HG03066 (cell line): ENCODE measurements around the gene SMC3.

Experiments
- ATAC-seq: cut with Tn5 transposase; IDR thresholded peaks from one replicate; pipeline ENCODE4 v1.9.1; 2021; ENCODE audit warnings: low read depth; ENCODE audit not compliant: unreplicated experiment

The SMC3 gene

DNA sequence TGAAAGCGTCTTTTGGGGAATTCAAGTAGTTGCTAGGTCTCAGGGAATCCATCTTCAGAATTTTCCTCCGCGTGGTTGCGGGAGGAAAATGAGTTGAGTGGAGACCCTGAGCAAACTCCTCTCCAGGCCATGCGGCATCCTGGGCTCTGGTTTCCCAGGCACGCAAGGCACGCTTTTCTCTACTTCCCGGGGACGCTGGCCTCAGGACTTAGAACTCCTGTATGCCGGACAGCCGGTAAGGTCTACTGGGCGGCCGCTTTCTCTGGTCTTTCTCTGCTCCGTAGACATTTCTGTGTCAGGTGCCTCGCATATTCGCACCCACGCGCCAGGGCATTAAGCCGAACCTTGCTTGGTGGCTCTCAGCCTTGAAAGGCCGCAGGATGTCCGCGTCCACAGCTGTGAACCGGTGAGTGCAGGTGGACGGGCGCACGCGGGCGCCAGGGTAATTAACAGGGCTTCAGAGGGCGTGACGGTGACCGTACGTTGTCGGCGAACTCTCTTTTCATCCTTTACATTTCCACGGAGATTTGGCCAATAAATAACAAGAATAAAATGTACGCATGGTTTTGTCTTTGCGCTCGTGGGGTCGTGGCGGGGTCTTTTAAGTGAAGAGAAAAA is 75.6 kb downstream of the SMC3 start:
- no peak for ATAC-seq

DNA sequence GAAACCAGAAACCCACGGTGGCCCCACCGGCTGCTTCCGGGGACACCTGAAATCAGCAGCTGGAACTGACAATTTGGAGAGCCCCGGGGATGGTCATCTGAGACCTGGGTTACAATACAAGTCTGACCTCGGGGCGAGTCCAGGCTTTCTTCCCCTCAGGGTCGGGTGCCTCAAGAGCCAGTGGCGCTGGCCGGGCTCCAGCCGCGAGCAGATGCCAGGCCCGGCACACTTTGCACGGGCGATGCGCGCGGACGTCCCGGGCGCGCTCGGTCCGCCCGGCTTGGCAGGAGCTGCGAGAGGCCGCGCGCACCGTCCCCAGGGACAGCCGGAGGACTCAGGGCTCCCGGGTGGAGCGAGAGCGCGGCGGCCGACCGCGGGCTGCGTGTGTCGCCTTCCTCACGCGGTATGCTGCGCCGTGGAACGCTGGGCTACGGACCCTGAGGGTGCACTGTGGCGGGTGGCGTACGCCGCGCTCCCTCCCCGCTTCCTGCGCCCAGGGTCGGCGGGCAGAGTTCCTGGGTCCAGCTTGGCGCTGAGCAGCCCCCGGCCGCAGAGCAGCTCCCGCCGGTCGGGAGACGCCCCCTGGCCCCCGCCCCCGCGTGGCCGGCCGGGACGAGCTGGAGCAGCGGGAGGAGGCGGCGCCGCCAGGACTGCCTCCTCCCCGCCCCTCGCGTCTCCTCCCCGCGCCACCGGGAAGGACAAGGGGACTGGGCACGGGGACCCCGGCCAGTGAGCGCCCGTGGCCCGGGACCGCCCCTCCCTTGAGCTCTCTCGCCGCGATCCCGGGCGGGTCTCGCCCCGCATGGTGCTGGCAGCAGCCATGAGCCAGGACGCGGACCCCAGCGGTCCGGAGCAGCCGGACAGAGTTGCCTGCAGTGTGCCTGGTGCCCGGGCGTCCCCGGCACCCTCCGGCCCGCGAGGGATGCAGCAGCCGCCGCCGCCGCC is 76.4 kb downstream of the SMC3 start, which contains the start of gene RBM20:
RBM20 (plus strand) TSS at position 684 of the 945 bp plus-strand sequence; CDS start at position 803, 119 bp downstream.
- ATAC-seq = no peak

DNA sequence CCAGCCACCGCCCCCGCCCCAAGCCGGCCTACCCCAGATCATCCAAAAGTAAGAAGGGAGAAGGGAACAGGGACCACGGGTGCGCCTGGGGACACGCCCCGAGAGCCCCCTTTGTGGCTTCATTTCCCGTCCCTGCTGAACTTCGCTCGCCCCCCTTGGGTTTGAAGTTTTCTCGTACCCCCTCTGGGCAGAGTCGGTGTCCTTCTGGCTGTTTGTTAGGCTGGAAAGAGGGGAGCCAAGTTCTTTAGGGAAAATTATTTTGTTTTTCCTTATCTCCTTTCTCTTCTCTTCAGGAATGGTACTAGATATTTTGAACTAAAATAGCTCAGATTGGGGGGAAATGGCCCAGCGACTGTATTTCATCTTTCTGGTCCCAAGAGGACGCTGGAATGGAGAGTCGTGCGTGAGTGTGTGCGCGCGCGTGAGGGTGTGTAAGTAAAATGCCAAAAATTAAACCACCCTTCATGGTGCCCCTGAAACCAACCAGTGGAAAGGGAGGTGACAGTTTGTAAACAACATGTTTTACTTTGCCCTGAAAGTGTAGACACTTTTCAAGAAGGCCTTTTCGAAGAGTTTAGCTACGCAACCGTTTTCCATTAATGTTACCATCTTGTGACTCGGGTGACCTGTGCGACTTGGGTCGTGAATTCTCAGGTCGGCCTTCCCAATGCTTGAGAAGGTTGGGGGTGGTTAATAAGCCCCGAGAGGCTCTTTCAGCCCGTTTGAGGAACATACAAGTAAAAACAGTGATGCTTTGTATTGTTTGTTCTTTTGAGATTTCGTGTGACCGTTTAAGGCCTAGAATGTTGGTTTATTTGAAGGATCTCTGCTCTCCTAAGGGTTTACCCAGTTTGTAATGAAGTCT is 77.3 kb downstream of the SMC3 start:
- ATAC-seq = no peak

DNA sequence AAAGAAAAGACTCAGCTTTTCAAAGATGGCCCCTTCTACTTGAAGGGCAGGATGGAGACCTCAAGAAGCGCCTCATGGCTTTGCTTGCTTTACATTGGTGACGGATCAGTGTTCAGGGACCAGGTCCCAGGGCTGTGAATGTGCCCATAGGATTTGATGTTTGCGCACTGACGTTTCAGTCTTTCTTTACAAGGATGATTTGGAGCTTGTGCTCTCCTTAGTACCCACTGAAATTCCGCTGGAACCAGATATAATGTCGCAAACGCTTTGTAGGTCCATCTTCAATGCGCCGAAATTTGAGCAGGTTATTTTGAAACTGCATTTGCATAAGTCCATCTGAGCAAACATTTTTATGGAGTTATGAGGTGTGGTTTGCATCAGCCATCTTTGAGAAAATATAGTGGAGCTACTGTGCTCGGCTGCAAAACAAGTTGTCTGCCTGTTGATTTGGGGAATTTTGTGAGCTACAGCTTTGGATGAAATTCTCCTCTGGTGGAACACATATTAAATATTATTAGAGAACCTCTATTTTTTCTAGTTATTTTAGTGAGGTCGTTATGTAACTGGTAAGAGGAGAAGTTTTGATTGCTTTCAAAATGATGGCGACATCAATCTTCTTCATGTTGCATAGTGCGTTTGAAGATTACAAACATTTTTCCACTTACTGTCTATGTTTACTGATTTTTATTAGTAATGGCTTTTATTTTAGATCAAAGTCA is 79.1 kb downstream of the SMC3 start:
- ATAC-seq = no peak

DNA sequence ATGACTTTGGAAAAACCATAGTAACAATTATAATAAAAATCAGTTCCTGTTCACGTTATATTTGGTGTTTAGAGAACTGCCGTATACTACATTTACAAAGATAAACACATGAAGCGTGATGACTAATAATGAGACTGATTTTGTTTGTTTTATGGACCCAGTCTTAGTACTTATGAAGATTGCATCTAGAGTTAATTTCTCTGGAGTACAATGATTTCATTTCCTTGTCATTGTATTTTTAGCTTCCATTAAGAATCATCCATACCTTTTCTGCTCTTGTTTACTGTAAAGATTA is 79.6 kb downstream of the SMC3 start:
- no peak for ATAC-seq

DNA sequence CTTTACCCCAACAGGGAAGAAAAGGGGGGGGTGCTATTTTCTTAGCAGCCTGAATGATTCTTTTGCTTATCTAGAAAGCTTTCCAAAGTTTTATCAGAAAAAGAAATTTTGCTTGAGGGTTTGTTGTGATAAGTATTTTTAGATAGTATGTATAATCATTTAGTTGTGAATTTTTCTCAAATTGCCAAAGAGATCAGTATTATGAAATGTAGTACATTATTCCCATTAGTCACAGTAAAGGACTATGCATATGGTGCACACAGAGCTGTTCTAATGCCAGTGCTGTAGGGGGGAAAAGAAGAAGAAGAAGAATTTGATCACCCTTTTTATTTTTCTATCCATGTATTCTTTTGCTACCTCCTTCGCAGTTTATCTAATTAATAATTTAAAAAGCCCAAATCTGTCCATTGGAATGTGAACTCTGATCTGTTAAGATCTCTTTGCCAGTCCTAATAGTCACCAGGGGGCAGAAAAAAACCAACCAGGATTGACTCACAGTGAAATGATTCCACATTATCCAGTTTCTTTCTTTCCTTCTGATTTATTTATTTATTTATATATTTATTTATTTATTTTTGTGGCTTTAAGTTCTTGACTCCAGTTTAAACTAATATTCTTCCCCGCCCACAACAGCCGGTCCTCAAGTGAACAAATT is 81.3 kb downstream of the SMC3 start:
- ATAC-seq = no peak

DNA sequence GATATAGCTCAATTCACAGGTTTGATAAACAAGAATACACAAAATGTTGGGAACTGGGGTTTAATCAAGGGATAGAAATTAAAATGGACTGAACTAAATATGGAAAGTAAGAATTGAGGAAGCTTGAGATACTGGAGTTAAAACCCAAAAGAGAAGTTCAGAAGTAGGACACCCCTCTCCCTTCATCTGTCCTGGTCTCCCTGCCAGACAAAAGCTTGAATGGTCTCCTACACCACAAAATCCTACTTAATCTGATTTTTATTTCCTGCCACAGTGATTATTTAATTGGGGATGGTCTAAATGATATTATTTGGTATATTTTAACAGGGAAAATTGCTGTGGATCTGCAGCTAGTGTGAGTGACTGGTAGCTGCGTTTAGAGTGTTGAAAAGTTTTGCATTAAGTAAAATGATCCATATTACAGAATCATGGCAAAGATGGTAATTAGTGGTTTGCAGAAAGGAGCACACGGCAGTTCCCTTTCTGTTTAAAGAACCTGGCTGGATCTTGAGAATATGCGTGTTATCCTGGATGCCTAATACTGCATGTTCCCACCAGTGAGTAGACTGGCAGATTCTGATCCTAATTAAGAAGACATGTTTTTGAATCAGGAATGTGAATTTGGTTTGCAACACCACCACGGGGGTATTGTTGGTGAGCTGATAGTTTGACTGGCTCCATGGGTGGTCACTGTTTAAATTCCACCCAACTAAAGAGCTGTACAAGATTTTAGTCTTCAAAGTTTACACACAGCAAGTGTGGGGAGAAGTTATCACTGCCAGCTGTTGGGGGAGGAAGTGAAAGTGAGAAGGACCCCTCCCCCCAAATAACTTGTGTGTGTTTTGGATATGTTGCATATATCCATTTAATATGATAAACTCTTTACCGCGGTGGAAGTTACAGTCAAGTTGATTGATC is 82.1 kb downstream of the SMC3 start:
- ATAC-seq = no peak

DNA sequence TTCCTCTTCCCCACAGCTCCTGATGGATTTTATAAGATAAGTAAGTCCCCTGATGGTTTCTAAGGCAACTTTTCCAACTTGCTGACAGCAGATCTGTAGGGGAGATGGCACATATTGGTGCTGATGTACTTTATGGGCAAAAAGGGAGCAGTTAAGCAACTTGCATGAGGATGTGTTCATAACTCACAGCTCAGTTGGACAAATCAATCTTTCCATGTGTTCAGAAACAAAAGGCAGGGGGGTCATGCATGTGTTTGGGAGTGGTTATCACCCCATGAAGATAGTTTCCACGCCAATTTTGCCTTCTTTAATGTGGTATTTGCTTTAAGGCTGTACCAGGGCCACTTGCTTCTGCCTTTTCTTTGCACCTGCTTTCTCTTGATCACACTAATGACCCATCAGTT is 82.8 kb downstream of the SMC3 start:
- ATAC-seq = no peak

DNA sequence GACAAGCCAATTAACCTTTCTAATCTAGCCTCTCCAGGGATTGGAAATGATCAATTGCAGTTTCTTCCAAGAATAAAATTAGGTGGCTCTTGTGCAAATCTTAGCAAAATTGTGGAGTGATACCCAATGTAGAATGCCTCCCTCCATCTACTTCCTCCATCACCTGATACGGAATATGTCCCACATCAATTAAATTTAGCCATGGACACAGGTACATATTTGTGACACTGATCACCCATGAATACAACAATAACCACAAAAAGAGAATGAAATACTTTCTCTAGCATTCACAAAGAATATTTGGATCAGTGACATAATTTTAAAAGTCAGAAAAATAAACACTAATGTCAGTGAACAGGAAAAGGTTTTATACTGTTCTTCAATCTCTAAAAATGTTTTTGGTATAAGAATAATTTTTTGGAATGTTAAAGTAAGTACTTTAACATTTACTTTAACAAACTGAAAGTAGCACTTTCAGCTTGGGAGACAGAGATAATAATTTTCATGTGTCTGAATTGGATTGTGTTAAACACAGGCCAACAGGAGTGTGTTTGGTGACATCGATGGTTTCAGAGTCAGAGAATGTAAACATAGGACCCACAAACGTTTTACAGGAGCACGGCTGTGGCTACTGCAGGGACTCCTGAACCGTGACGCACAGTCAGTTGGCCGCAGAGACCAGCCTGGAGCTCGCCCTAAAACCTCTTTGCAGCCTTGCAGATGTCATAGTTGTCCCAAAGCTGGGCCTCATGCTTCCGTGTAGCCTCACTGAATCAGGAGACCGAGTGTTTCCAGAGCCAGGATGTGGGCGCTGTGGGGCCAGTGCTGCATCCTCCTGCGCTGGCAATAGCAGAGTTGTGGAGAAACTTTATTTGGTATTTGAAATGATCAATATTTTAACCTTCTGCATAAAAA is 83.8 kb downstream of the SMC3 start:
- ATAC-seq = peak; percentile 96

DNA sequence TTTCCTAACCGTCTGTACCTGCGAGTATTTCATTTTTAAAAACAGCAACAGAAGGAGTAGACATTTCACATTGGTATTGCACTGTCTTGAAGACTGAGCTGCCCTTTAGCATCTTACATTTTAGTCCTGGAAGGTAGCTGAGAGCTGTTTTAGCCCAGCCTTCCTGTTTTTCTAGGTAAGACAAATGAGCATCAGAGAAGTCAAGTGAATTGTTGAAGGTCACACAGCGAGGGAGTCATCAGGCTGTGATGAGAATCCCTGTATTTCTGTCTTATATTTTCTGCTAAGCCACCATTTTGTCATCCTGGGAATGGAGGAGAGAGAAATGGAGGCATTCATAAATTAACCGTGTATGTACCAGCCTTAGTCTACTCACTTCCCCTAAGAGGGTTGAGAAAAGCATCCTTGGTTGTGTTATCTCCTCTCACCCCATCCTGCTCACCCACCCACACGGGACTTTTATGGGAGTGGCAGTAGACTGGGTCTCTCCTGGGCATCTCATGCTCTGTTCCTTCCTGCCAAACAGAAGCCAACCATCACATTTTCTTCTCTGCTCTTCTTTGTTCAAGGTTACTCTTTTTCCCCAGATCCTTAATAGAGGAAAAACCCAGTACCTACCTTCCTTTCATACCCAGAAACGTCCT is 85.1 kb downstream of the SMC3 start:
- ATAC-seq = no peak
